Fibroblast of mammary gland (primary cell): ENCODE results near the gene RAB31.

Experiments
- DNase-seq: peaks from one replicate; pipeline ENCODE4 v3.0.0-alpha.2; 2010; ENCODE audit warnings: low read depth
- H3K4me3 ChIP-seq: 2 replicates; pipeline ENCODE4 v1.5.1; 2011; ENCODE audit warnings: low read depth, mild to moderate bottlenecking, low read length, moderate library complexity; ENCODE audit not compliant: control insufficient read depth
- TF ChIP-seq, protein P1 (sequence below): conservative IDR thresholded peaks from 2 replicates; pipeline ENCODE4 v1.5.1; 2011; ENCODE audit warnings: low read depth, low read length, inconsistent platforms; ENCODE audit not compliant: control insufficient read depth, insufficient read depth

RAB31 gene

DNA sequence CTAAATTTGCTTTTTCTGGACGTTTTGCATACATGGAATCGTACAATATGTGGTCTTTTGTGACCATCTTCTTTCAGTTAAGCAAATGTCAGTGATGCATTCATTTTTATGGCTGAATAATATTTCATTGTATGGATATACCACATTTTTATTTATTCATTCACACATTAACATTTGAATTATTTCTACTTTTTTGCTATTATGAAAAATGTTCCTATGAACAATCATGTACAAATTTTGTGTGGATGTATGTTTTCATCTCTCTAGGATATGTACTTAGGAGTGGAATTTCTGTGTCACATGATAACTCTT is 110.3 kb downstream of the RAB31 start:
- H3K4me3 ChIP-seq = no peak overlapping the region
- DNase-seq = no peak

DNA sequence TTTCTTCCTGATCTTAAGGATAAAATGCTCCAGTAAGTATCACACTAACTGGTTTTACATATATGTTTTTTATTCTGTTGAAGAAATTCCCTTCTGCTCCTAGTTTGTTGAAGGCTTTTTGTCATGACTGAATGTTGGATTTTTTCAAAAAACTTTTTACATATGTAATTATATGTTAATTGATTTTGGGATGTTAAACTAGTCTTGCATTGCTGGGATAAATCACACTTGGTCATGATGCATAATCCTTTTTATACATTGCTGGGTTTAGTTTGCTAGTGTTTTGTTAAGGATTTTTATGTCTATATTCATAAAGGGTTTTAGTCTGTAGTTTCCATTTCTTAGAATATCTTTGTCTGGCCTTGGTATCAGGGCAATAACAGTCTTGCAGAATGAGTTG is 112.0 kb downstream of the RAB31 start:
- TF ChIP-seq, protein P1, sequence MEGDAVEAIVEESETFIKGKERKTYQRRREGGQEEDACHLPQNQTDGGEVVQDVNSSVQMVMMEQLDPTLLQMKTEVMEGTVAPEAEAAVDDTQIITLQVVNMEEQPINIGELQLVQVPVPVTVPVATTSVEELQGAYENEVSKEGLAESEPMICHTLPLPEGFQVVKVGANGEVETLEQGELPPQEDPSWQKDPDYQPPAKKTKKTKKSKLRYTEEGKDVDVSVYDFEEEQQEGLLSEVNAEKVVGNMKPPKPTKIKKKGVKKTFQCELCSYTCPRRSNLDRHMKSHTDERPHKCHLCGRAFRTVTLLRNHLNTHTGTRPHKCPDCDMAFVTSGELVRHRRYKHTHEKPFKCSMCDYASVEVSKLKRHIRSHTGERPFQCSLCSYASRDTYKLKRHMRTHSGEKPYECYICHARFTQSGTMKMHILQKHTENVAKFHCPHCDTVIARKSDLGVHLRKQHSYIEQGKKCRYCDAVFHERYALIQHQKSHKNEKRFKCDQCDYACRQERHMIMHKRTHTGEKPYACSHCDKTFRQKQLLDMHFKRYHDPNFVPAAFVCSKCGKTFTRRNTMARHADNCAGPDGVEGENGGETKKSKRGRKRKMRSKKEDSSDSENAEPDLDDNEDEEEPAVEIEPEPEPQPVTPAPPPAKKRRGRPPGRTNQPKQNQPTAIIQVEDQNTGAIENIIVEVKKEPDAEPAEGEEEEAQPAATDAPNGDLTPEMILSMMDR = no peak
- DNase-seq = no peak
- no peak overlapping the region for H3K4me3 ChIP-seq

More for the DNA sequence above, 110.3 kb downstream of the RAB31 start:
- TF ChIP-seq, protein P1 = no peak

DNA sequence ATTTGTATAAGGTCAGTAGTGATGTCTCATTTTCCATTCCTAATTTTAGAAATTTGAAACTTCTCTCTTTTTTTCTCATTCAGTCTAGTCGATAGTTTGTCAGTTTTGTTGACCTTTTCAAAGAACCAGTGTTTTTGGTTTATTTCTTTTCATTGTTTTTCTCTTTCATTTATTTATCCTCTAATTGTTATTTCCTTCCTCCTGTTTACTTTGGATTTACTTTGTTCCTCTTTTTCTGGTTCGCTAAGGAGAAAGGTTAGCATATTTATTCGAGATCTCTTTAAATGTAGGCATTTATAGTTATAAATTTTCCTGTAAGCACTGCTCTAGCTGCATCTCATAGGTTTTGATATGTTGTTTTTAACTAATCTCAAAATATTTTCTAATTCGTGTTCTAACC is 112.6 kb downstream of the RAB31 start:
- TF ChIP-seq, protein P1 = no peak
- no peak overlapping the region for H3K4me3 ChIP-seq
- no peak for DNase-seq

DNA sequence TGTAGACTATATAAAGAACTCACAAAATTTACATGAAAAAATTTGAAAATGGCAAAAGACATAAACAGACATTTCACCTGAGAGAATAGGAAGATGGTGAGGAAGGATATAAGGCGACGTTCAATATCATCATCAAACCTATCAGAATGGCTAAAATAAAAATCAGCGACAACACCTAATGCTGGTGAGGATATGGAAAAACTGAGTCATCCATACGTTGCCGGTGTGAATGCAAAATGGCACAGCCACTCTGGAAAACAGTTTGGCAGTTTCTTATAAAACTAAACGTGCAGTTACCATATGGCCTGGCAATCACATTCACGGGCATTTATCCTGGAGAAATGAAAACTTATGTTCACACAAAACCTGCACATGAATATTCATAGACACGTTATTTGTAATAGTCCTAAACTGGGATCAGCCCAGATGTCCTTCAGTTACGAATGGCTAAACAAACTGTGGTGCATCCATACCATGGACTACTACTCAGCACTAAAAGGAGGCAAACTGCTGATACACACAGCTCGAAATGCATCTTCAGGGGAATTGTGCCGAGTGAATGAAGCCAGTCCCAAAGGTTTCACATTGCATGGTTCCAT is 114.6 kb downstream of the RAB31 start:
- TF ChIP-seq, protein P1 = no peak
- H3K4me3 ChIP-seq = no peak overlapping the region
- DNase-seq = no peak

DNA sequence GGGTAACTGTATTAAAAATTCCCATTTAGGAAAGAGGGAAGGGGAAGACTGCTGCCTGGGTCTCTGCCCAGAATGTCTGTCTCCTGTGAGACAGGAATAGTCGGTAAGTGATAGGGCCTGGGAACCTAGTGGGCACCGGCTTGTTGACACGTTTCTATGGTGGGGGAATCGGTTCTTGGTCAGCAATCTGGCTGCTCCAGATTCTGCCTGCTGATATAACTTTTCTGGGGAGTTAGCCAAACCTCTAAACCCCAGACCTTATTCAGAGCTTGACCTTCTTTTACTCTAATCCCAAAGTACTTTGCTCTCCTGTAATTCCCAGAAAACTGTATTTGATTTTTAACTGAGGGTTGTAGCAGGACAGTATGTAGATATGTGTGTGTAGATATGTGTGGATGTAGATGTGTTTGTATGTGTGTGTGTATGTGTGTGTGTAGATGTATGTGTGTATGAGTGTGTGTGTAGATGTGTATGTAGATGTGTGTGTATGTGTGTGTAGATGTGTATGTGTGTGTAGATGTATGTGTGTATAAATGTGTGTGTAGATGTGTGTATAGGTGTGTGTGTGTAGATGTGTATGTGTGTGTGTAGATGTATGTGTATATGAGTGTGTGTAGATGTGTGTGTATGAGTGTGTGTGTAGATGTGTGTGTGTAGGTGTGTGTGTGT is 115.8 kb downstream of the RAB31 start:
- peak; percentile 71 for DNase-seq
- no peak overlapping the region for H3K4me3 ChIP-seq
- TF ChIP-seq, protein P1 = no peak

DNA sequence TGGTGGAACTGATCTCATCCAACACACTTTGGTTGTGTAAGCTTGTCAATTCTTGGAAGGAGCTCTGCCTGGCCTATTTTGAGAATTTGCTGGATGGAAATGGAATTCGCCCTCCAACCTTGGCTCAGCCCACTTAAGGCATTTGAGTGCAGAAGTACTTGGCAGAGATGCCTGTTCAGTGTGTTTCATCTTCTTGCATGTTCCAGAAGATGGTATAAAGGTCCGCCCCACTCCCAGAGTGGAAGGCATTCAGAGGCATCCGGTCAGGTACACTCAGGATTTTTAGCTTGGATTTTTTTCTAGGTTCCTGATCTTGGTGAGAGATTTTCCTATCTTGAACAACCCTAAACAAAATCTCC is 116.4 kb downstream of the RAB31 start:
- TF ChIP-seq, protein P1 = no peak
- peak; percentile 50 for DNase-seq
- no peak overlapping the region for H3K4me3 ChIP-seq

DNA sequence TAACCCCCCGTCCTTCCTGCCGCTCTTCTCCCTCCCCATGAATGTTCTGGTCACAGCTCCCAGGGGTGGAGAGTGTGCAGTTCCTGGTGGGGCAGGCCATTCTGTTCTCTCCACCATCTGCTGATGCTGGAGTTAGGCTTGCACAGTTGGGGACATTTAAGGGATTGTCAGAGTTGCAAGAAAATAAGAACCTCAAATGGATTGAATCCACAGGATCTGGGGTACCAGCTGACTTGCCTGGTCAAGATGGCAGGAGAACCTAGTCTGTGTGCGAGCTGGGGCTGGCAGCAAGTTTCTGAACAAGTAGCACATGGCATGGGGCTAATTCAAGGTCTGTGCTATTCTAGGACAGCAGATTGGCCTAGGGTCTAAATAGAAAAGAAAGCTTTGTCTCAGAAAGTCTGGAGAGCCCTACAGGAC is 116.9 kb downstream of the RAB31 start:
- no peak for DNase-seq
- no peak overlapping the region for H3K4me3 ChIP-seq
- TF ChIP-seq, protein P1 = no peak
